HCEC 1CT (cell line): Measurements from ENCODE around the gene RRP7A.
"Not testable (repeated sequence)": the region's sequence is repeated elsewhere in the genome, so short reads cannot be mapped to it uniquely, and the experiment has no call there.

ENCODE experiments used
- DNase-seq: peaks from one replicate; pipeline ENCODE4 v3.0.0-alpha.2; 2017

Gene RRP7A

DNA sequence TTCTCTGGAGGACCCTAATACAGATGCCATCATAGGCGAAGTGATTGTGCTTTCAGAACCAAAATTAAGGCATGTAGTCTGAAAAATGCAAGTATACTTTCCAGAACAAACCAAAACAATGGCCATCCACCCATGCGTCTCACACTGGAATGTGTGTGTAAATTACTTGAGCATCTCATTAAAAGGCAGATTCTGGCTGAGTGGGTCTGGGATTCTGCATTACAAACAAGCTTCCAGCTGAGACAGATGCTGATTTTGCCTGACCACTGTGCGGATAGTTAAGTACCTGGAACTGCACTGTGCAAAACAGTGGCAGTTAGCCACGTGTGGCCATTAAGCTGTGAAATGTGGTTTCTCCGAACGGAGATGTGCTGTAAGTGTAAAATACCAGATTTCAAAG, 26.2 kb downstream of the RRP7A start:
- no peak for DNase-seq

DNA sequence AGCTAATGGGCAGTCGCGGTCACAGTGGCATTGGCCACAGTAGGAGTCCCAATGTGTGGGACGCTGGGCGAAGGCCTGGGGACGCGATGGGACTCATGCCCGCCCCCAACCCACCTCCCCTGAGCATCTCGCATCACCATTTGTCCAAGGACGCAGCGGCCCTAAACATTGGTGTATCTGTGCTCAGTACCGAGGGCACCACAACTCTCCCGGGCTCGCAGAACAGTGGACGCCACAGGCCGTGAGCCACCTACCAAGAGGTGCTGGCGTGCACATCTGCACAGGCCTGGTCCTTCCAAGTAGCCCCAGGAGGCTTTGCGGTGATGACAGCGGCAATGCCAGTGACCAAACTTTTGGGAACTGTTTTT, 27.3 kb downstream of the RRP7A start:
- DNase-seq = no peak

DNA sequence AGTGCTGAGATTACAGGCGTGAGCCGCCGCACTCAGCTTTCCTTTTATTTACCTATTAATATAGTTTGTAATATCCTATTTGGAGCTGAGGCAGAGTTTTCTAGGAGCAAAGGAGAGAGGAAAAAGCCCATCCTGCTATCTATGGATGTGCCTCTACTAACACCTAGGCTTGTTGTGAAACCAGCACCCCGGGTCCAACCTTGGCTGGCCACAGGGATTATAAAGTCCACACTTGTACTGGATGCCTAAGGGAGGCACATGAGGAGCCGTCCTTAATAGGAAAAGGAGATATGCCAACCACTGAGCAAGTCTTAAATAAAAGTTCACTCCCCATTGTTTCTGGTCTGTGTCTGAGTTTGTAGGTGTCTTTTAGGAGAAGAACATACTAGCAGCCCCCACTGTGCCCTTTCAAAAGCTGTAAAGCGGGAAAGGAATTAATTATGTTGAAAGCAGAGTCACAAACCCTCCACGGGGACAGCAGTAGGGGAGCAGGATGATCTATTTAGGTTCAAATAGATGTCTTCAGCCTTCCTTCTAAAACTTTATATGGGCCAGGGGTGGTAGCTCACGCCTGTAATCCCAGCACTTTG, 29.3 kb downstream of the RRP7A start:
- no peak for DNase-seq

DNA sequence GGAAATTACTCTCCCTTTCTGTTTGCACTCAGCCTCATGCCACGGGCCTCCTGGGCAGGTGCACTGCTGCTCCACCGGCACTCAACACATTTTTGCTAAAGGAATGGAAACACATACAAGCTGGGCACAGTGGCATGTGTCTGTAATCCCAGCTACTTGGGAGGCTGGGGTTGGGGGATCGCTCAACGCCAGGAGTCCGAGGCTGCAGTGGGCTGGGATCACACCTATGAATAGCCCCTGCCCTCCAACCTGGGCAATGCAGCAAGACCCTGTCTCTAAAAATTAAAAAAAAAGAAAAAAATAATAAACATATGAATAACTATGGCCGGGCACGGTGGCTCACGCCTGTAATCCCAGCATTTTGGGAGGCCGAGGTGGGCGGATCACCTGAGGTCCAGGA, 30.6 kb downstream of the RRP7A start:
- no peak for DNase-seq

DNA sequence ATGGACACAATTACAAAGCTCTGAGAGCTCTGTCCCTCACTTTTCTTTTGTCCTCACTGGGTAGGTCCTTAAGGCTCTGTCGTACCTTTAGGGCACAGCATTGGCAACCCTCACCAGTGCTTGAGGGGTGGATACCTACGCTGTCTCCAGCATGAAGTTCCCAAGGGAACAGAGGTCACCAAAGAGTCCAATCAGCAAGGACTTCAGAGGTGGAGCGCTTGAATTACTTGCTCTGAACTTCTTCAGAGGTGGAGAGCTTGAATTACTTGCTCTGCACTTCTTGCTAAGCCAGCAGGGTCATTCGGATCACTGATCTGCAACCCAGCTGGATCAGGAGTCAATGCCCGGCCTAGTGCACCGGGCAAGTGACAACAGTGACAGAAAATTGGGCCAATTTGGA, 35.1 kb downstream of the RRP7A start:
- no peak for DNase-seq

DNA sequence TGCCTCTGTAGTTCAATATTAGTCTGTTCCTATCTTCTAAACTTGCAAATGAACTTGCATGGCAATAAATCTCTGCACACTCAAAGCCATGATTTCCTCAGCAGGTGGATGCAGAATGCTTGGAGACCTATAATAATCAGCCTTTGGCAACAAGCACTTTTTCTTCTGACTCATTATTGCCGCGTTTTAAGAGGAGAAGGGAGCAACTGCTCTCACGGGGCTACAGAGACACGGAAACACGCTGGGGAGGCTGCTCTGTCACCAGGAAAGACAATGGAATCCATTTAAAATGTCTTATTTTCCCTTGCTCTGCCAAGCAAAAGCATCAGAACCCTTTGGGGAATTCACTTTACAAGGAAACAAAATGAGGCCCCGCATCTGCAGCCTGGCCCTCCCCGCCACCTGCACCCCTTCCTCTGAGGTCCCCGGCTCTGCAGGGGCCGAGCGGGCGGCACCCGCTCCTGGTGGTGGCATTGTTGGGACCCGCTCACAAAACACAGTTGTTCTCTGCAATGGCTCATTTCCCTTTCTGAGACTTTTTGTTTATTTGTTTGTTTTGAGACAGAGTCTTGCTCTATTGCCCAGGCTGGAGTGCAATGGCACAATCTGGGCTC, 35.9 kb downstream of the RRP7A start:
- DNase-seq = not testable (repeated sequence)

DNA sequence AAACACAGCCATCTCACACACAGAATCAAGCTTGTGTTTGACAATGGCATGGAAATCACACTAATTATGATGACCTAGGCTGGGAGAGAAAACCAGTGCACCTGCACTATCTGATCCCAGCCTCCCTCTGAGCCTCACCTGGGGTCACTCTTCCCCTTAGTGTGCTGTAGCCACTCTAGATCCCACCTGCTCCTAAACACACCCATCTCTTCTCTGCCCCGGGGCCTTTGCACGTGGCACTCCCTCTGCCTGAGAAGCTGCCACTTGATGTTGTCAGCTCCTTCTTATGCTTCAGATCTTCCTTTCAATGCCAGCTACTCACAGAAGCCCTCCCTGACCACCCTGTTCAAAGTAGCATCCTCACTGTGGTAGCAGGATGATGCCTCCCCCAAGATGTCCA, 44.5 kb downstream of the RRP7A start:
- no peak for DNase-seq

DNA sequence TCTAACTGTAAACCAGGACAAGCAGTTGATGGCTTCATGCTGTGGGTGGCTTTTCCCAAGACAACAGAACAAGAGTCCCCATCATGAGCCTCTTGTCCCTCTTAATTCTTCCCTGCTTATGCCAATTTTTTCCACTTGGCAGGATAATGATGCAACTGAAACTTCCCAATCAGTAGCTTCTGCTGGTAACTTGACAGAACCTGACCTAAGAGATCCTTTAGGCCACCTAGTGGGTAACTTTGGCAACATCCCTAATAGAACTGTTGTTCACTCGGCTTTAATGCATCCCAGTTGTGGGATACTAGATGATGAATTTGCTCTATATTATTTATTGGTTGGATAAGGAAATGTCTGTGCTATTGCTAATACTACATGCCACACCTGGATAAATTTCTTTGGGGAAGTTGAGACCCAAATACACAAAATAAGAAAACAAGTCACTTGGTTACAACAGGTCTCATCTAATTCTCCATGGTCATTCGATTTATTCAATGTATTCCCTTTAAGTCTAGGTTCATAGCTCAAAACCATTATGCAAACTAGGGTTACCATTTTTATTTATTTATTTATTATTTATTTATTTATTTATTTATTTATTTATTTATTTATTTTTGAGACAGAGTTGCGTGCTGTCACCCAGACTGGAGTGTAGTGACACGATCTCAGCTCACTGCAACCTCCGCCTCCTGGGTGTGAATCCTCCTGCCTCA, 46.0 kb downstream of the RRP7A start:
- peak; percentile 61 for DNase-seq

DNA sequence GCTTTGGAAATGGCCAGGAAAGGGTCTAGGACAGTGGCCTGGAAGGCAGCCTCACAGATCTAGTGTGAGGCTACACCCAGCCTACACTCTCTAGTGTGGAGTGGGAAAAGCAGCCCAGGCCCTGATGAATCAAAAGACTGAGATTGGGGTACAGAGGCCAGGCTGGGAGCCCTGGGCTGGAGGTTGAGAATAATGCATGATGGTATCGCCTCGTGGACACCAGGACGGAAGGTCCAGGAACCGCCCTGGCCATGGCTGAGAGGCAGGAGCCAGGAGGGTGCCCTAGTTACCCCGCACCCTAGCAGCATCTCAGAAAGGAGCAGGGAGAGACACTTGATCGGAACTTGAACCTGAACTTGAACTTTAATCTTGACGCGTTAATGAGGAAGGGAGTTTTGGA, 46.9 kb downstream of the RRP7A start:
- no peak for DNase-seq

DNA sequence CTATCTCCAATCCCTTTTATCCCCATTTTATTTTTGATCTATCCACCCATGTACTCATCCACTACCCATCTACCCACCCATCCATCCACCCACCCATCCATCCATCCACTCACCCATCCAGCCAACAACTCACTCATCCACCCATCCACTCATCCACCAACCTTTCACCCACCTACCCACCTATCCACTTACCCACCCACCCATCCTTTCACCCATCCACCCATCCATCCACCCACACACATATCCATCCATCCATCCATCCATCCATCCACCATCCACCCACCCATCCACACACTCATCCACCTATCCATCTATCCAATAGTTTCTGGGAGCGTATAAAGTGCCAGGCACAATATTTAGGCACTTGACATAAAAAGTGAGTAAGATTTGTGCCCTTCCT, 48.2 kb downstream of the RRP7A start:
- no peak for DNase-seq

DNA sequence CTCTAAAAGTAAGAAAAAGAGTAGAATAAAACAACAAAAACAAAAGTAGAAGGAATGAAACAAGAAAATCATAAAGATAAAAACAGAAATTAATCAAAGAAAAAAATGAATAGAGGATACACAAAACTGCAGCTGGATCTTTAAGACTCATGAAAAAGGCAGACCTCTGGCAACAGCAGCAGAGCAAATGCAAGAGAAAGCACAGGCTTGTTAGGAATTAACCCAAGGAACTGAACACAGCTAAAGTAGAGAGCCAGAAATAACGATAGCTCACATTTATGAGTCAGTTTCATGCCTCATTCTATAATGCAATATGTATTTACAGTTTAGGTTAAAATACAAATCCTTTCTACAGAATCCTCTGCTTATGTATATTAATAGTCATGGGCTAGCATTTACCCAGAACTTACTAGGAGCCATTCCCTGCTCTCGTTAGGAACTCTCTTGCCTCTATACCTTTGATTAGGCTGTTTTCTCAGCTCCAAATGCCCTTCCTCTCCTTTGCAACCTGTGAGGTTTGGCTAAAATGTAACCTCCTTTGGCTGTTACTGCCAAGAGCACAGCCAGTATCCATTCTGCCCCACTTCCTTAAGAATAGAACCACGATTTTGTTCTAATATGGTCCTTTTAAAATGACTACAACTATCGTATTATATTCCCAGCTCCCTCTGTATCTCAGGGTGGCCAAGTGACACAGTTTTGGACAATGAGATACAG, 49.1 kb downstream of the RRP7A start:
- no peak for DNase-seq

DNA sequence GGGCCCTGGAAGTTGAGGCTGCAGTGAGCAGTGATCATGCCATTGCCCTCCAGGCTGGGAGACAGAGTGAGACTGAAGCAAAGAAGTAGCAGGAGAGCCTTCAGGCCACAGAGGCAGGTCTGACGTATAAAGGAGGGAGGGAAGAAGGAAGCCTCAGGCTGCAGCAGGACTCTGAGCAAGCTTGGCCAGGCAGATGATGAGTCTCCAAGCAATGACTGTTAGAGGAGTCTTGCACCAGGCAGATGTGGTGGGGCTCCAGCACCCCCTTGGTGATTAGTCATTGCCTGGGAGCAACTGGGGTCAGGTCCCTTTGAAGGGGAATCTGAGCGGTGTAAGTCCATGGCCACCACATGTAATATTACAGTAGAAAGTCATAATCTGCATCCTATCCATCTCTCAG, 50.8 kb downstream of the RRP7A start:
- DNase-seq = peak; percentile 52

DNA sequence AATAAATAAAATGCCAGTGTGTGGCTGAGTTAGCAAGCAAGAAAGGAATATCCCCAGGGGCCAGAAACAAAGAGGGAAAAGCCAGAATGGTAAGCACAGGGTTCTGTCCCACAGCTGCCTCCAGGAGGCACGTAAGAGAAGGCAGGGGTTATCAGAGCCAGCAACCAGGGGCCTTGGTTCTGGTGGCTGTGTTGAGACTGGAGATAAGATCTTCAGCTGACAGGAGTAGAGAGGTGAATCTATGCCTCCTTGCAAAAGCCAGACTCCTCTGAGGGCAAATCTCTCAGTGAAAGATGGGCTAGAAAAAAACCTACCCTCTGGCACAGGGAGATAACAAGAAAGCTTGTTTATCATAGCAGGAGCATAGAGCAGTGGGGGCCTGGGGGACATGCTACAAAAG, 57.6 kb downstream of the RRP7A start:
- DNase-seq = no peak

DNA sequence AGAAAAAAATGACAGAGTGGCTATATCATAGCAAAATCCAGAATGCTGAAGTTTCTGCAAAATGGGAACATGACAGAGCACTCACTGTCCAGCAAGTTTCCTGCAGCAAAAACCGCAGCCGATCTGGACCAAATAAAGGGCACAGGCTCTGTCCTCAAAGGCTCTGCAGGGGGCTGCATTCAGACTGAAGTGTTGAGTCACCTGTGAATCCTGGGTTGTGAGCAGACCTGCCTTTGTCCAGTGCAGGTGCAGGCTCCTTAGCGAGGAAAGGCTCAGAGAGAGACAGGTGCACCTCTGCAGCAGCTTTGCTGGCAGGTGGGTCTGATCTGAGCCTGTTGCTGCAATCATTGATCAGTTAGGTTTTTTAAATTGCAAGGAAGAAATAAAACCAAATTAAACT, 58.1 kb downstream of the RRP7A start:
- DNase-seq = no peak
